ENCODE measurements around the gene SIK2.
"Not testable (repeated sequence)": the region's sequence is repeated elsewhere in the genome, so short reads cannot be mapped to it uniquely, and the experiment has no call there.

Gene SIK2

GRCh38 chr11:111629499-111629898 lies 27.2 kb downstream of the SIK2 start:
- DNase-seq: no peak

- no peak for DNase-seq
Observed at GRCh38 chr11:111631024-111631665, 28.9 kb downstream of the SIK2 start.

- DNase-seq: no peak
Observed at GRCh38 chr11:111631666-111632039, 29.4 kb downstream of the SIK2 start.

GRCh38 chr11:111632516-111633220 lies 30.4 kb downstream of the SIK2 start:
- DNase-seq: no peak

- DNase-seq: no peak
Observed at GRCh38 chr11:111633248-111633647, 31.0 kb downstream of the SIK2 start.

- DNase-seq: no peak
Observed at GRCh38 chr11:111633756-111634362, 31.6 kb downstream of the SIK2 start.

GRCh38 chr11:111634981-111635705 lies 32.9 kb downstream of the SIK2 start:
- no peak for DNase-seq

- peak in 1 of 2 experiments; percentile 19 for DNase-seq
Observed at GRCh38 chr11:111635706-111636045, 33.4 kb downstream of the SIK2 start.

- no peak for DNase-seq
Observed at GRCh38 chr11:111637885-111638284, 35.6 kb downstream of the SIK2 start.

GRCh38 chr11:111639226-111639925 lies 37.1 kb downstream of the SIK2 start:
- DNase-seq: no peak

GRCh38 chr11:111641339-111642015 lies 39.2 kb downstream of the SIK2 start:
- DNase-seq: no peak

GRCh38 chr11:111642542-111642941 lies 40.3 kb downstream of the SIK2 start:
- no peak for DNase-seq

GRCh38 chr11:111644922-111645321 lies 42.7 kb downstream of the SIK2 start:
- no peak for DNase-seq

- no peak for DNase-seq
Observed at GRCh38 chr11:111645657-111646316, 43.5 kb downstream of the SIK2 start.

GRCh38 chr11:111651336-111651735 lies 49.1 kb downstream of the SIK2 start:
- not testable (repeated sequence) for DNase-seq

- DNase-seq: no peak
Observed at GRCh38 chr11:111652184-111652583, 49.9 kb downstream of the SIK2 start.

- DNase-seq: no peak
Observed at GRCh38 chr11:111654601-111655000, 52.4 kb downstream of the SIK2 start.

GRCh38 chr11:111655924-111656323 lies 53.7 kb downstream of the SIK2 start:
- no peak for DNase-seq

- DNase-seq: not testable (repeated sequence)
Observed at GRCh38 chr11:111657905-111658304, 55.7 kb downstream of the SIK2 start.

- not testable (repeated sequence) for DNase-seq
Observed at GRCh38 chr11:111658493-111658892, 56.2 kb downstream of the SIK2 start.

- DNase-seq: no peak
Observed at GRCh38 chr11:111659201-111660115, 57.2 kb downstream of the SIK2 start.

Data from cerebellar nuclear complex (tissue), 1 donor.